Measurements from ENCODE around the gene COG2.
"Not testable (repeated sequence)": the region's sequence is repeated elsewhere in the genome, so short reads cannot be mapped to it uniquely, and the experiment has no call there.

COG2 gene

GRCh38 chr1:230721849-230722522, 79.7 kb downstream of the COG2 start:
- not testable (repeated sequence) for DNase-seq

DNA sequence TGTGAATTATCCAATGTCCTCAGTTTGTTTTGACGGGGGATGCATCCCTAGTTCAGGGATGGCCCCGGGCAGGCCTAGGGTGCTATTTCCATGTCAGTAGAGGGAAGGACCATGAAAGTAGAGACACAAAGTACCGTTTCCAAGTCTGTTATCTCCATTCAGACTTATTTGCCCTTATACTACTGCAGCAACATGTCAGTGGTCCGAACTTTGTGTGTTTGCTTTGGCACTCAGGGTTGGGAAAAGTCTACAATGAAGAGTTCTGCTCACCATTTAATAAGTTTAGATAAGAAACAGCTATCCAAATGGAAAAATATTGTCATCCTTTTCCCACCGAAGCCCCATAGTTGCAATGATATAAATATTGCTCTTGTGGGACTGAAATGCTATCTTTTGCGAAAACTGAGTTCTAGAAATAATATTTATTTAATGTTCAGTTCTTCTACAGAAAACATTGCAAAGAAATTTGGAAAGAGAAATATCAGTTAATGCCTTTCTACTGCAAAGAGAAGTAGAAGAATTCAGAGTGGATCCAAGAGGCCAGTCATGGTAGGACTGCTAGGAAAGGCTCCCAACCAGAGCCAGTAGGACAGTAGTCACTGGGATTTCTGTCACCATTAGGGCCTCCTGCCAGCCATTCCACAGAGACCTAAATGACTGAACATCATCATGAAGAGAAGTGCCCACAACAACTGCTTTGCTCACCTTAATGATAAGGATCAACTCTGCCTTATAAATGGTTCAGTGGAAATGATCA, 83.2 kb downstream of the COG2 start:
- no peak for DNase-seq

- no peak for DNase-seq
These were observed 86.6 kb downstream of the COG2 start for GRCh38 chr1:230728710-230729392.

DNA sequence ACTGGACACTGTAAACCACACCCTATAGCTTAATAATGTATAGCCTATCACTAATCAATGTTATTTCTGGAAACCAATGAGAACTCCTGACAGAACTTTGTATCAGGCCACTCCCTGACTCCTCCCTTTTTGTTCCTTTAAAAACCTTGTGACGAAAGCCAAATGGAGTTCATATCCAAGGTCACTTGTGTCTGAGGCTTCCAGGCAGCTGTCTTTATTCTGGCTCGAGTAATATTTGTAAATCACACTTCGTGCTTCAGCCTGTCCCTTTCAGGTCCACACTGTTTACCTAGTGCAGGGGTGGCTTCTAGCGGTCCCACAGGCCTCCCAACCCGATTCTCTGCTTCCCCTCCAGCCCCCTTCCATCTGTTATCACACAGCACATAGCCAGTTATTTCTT, 88.7 kb downstream of the COG2 start:
- no peak for DNase-seq

- DNase-seq: no peak
These were observed 93.2 kb downstream of the COG2 start for GRCh38 chr1:230735447-230735846.

DNA sequence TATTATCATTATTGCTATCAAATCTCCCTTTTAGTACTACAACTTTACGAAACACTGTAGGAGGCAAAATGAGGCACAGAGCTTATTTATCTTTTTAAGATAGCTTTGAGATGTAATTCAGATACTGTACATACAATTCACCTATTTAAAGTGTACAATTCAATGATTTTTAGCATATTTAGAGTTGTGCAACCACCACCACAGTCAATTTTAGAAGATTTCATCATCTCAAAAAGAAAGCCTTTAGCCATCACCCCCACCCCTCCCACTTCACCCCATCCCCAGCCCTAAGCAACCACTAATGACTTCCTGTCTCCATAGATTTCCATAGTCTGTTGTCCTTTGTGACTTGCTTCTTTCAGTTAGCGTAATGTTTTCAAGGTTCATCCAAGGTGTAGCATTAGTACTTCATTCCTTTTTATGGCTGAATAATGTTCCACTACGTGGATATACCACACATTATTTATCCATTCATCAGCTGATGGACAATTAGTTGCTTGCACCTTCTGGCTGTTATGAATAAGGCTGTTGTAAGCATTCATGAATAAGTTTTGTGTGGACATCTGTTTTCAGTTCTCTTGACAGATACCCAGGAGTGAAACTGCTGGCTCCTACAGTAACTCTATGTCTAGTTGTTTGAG, 95.5 kb downstream of the COG2 start:
- no peak for DNase-seq

- DNase-seq: no peak
These were observed 97.4 kb downstream of the COG2 start for GRCh38 chr1:230739564-230740290.
